MCF 10A (cell line): ENCODE results near the gene TCF7L2. TPM values are rescaled to one million over a fixed set of nuclear protein-coding genes. Genes with fewer than 3 reads are reported as not detected.
A peak's percentile ranks its signal among the peaks of the same experiment; 100 is the strongest.

Experiments
- BruUV-seq: library from RNA; stranded (reverse); fragments of 400-500 nt; replicated peaks from 2 replicates; lab custom pipeline; 2021; lab: Mats Ljungman, UMichigan
- CTCF ChIA-PET: fragments of 300-600 bp; sonication (Branson Sonifier 250); formaldehyde crosslinking; extraction: SDS; loops from one replicate; lab custom pipeline; 2021; ENCODE audit warnings: antibody characterized with exemption, inconsistent platforms; lab: Yijun Ruan, JAX
- POLR2A ChIA-PET: fragments of 300-600, 350-650 bp; sonication (Branson Sonifier 250); formaldehyde crosslinking; extraction: SDS; loops from one replicate; lab custom pipeline; 2020; ENCODE audit warnings: antibody characterized with exemption, inconsistent platforms; lab: Yijun Ruan, JAX
- DNase-seq: peaks from one replicate; pipeline ENCODE4 v3.0.0-alpha.2; 2018; ENCODE audit not compliant: unreplicated experiment
- H3K27ac Mint-ChIP-seq: one replicate; pipeline ENCODE4 v1.8.0; 2022; ENCODE audit warnings: mild to moderate bottlenecking, low read depth, mixed read lengths; ENCODE audit not compliant: unreplicated experiment
- H3K27me3 Mint-ChIP-seq: one replicate; pipeline ENCODE4 v1.8.0; 2022; ENCODE audit warnings: mixed read lengths; ENCODE audit not compliant: insufficient read depth, unreplicated experiment
- H3K36me3 Mint-ChIP-seq: one replicate; pipeline ENCODE4 v1.8.0; 2022; ENCODE audit warnings: mild to moderate bottlenecking, moderate library complexity, mixed read lengths; ENCODE audit not compliant: insufficient read depth, unreplicated experiment
- H3K4me1 Mint-ChIP-seq: one replicate; pipeline ENCODE4 v1.8.0; 2022; ENCODE audit warnings: mixed read lengths; ENCODE audit not compliant: insufficient read depth, unreplicated experiment
- H3K4me3 Mint-ChIP-seq: one replicate; pipeline ENCODE4 v1.8.0; 2022; ENCODE audit warnings: mild to moderate bottlenecking, moderate library complexity, mixed read lengths; ENCODE audit not compliant: unreplicated experiment
- H3K9me3 Mint-ChIP-seq: one replicate; pipeline ENCODE4 v1.8.0; 2022; ENCODE audit warnings: mixed read lengths; ENCODE audit not compliant: unreplicated experiment
- CTCF ChIP-seq: fragments of 200-600 bp; IDR thresholded peaks from one replicate; pipeline ENCODE4 v1.8.0; 2022; ENCODE audit warnings: antibody characterized with exemption, mild to moderate bottlenecking; ENCODE audit not compliant: unreplicated experiment
- intact Hi-C: fragments of 100-400 bp; cut with micrococcal nuclease; formaldehyde crosslinking; loops from 2 replicates; pipeline ENCODE4 v1.14.1; 2022
- total RNA-seq: library from RNA; stranded (reverse); gene quantifications from 2 replicates; pipeline ENCODE4 v1.2.3, GENCODE V29; 2022

TCF7L2 gene
- total RNA-seq, 1 experiment from 2014 or later: 25.2 TPM

GRCh38 chr10:112955582-112956421 lies 5.8 kb downstream of the TCF7L2 start:
- BruUV-seq: no TSS peak
- peak; percentile 56 for DNase-seq

GRCh38 chr10:112956631-112957350 lies 6.7 kb downstream of the TCF7L2 start:
- TF ChIP-seq CTCF: no peak
- DNase-seq: no peak
- ChIA-PET POLR2A (interaction anchor here (1.6 to 3.9 kb wide), 4 partner anchors 10 to 115 kb away, joined by 9 to 38 read pairs (median 32); no protein-coding TSS in a partner anchor), CTCF (interaction anchor here (0.6 to 1.9 kb wide), 3 partner anchors 97 to 173 kb away, joined by 3 to 7 read pairs (median 4); no protein-coding TSS in a partner anchor)
- intact Hi-C loops: loop anchor here (5.0 to 10.0 kb wide), 2 partner anchors 428 to 479 kb away; no protein-coding TSS in a partner anchor
- Mint-ChIP-seq H3K9me3 (no peaks in the 10 kb centered on the region), H3K36me3 (peaks cover 42% of the 10 kb centered on the region), H3K4me1 (peaks cover 70% of the 10 kb centered on the region), H3K27me3 (no peaks in the 10 kb centered on the region), H3K27ac (peak overlapping the region; percentile 87), H3K4me3 (peak overlapping the region; percentile 76)
- no TSS peak for BruUV-seq

More at GRCh38 chr10:112955582-112956421, 5.8 kb downstream of the TCF7L2 start:
- TF ChIP-seq CTCF: no peak
- no peaks in the 10 kb centered on the region for H3K27me3 Mint-ChIP-seq
- peak overlapping the region; percentile 76 for H3K4me3 Mint-ChIP-seq
- intact Hi-C loops: loop anchor here (5.0 to 10.0 kb wide), 2 partner anchors 429 to 479 kb away; no protein-coding TSS in a partner anchor
- H3K27ac Mint-ChIP-seq: peak overlapping the region; percentile 87
- ChIA-PET CTCF (interaction anchor here (0.7 to 1.9 kb wide), 4 partner anchors 116 to 174 kb away, joined by 3 to 7 read pairs (median 5); no protein-coding TSS in a partner anchor), POLR2A (interaction anchor here (0.5 to 3.9 kb wide), 20 partner anchors 11 to 484 kb away, joined by 3 to 38 read pairs (median 4); no protein-coding TSS in a partner anchor)
- H3K9me3 Mint-ChIP-seq: no peaks in the 10 kb centered on the region
- H3K36me3 Mint-ChIP-seq: peaks cover 35% of the 10 kb centered on the region
- H3K4me1 Mint-ChIP-seq: peaks cover 67% of the 10 kb centered on the region

- no peak for TF ChIP-seq CTCF
- H3K9me3 Mint-ChIP-seq: no peaks in the 10 kb centered on the region
Measured at GRCh38 chr10:112957640-112958092, 7.6 kb downstream of the TCF7L2 start.

More at GRCh38 chr10:112957640-112958092, 7.6 kb downstream of the TCF7L2 start:
- CTCF ChIA-PET: interaction anchor here (0.7 kb wide), 1 partner anchor 1177 kb away, joined by 3 read pairs; no protein-coding TSS in a partner anchor
- Mint-ChIP-seq H3K4me3 (no peak overlapping the region), H3K36me3 (peaks cover 43% of the 10 kb centered on the region), H3K4me1 (peaks cover 73% of the 10 kb centered on the region), H3K27ac (peak overlapping the region; percentile 62), H3K27me3 (no peaks in the 10 kb centered on the region)
- no peak for DNase-seq
- intact Hi-C loops: loop anchor here (5.0 to 10.0 kb wide), 2 partner anchors 427 to 480 kb away; no protein-coding TSS in a partner anchor
- POLR2A ChIA-PET: interaction anchor here (0.7 to 2.7 kb wide), 7 partner anchors 34 to 169 kb away, joined by 3 to 18 read pairs (median 5); no protein-coding TSS in a partner anchor
- no TSS peak for BruUV-seq
